GM19395 (cell line): ENCODE data around the gene LRRK1.
"Not testable (repeated sequence)": the region's sequence is repeated elsewhere in the genome, so short reads cannot be mapped to it uniquely, and the experiment has no call there.

Experiments
- ATAC-seq: cut with Tn5 transposase; IDR thresholded peaks from one replicate; pipeline ENCODE4 v1.9.1; 2021; ENCODE audit warnings: mild to moderate bottlenecking, moderate library complexity; ENCODE audit not compliant: unreplicated experiment

Gene LRRK1

GRCh38 chr15:101066501-101067408 is 147.6 kb downstream of the LRRK1 start:
- ATAC-seq: no peak

GRCh38 chr15:101067660-101068522 is 148.7 kb downstream of the LRRK1 start:
- no peak for ATAC-seq

GRCh38 chr15:101068523-101068960 is 149.4 kb downstream of the LRRK1 start:
- ATAC-seq: no peak

GRCh38 chr15:101068961-101069653 is 149.9 kb downstream of the LRRK1 start:
- no peak for ATAC-seq

DNA sequence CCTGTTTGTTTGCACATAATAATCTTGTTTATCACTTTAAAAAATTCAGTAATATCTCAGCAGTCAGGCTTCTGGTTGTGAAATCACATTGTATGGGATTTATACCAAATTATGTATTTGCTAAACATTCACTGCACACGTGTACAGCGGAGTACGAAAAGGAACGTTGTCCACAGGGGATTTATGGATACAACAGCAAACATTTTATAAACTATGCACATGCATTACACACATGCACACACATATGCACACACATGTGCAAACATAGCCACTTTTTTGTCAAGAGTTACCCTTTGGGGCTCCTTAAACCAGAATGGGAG is 150.5 kb downstream of the LRRK1 start:
- no peak for ATAC-seq

DNA sequence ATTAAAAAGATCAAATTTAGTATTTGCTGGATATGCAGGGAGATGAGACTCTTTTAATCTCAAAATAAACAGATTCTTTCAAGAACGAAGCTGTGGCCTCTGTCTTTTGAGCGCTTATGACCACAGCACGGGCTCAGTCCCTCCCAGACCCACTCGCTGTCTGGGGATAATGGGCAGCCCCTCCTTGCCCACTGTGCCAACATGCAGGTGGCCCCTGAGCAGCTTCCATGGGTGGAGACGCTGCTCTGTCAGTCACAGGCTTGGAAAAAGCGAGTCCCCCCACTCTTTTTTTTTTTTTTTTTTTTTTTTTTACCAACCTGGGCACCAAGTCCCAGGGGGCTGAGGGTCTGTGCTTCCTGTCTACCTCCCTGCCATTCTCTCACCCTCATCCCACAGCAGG is 150.9 kb downstream of the LRRK1 start:
- ATAC-seq: no peak

DNA sequence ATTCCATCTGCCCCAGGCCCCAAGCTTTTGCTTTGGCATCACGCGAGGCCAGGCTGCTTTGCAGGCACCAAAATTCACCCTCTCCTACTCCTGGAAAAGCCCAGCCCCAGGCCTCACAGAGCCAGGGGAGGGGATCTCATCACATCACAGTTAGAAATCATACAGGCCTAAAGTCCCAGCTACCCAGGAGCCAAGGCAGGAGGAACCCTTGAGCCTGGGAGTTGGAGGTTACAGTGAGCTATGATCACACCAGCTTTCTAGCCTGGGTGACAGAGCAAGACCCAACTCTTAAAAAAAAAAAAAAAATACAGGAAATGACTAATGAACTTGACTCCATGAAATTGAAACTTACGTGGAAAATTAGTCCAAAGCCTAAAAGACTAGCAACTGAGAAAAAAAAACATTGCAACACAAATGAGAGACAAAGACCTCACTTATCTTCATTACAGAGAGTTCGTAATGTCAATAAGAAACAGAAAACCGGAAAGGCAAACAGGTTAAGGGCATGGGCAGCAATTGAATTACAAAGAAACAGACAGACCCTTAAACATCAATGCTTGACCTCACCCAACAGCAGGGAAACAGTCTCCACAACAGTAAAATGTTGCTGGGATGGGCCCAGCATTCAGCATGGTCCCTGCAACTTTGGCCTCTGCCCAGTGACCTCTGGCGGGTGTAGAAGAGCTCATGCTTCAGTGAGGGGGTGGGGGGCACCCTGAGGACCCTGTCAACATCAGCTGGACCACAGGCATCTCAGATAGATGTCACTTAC is 151.5 kb downstream of the LRRK1 start:
- ATAC-seq: no peak

DNA sequence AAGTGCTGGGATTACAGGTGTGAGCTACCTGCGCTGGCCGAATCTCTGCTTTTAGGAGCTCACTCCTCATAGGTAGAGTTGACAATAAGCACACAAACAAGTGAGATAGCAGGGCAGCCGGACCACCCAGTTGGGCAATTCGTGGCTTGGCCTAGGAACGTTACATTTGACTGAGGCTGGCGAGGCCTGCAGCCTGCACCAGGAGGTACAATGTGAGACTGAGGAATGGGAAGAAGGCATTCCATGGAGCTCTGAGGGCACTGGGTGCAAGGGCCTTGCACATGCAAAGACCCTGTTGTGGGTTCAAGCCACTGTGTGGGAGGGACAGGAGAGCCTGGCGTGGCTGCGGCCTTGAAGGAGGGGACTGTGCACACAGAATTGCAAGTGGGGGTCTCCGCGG is 152.5 kb downstream of the LRRK1 start:
- ATAC-seq: no peak

GRCh38 chr15:101072235-101072634 is 153.1 kb downstream of the LRRK1 start:
- not testable (repeated sequence) for ATAC-seq

- not testable (repeated sequence) for ATAC-seq
Measured at GRCh38 chr15:101077806-101078668, 158.9 kb downstream of the LRRK1 start.

- no peak for ATAC-seq
Measured at GRCh38 chr15:101078669-101079323, 159.6 kb downstream of the LRRK1 start.

DNA sequence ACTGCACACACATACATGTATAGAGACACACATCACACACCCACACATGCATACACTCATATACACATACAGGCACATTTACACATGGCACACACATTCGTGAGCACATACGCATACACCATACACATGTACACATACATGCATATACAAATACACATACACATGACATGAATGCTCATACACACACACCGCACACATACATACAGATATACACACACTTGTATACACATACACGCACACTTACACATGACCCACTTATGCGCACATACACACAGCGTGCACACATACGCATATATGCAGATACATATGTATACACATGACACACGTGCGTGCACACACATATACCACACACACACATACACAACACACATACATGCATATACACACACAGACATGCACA is 162.7 kb downstream of the LRRK1 start:
- ATAC-seq: no peak

GRCh38 chr15:101083336-101084045 is 164.3 kb downstream of the LRRK1 start:
- no peak for ATAC-seq

- ATAC-seq: no peak
Measured at GRCh38 chr15:101084801-101085200, 165.6 kb downstream of the LRRK1 start.

DNA sequence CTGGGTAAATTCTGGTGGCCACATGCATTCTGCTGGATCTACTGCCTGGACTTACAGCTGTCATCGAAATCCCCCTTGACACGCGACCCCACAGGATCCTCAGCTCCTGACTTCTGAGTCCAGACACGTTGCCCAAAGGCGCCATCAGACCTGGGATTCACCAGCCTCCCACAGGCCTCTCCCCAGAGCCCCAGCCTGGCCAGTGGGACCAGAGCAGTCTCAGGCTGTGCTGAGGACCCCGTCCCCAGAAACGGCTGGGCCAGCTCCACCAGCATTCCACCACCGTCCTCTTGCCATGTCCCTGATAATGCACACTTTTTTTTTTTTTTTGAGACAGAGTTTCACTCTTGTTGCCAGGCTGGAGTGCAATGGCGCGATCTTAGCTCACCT is 166.1 kb downstream of the LRRK1 start:
- ATAC-seq: no peak

GRCh38 chr15:101086394-101087171 is 167.4 kb downstream of the LRRK1 start:
- ATAC-seq: no peak

- no peak for ATAC-seq
Measured at GRCh38 chr15:101087172-101087769, 168.1 kb downstream of the LRRK1 start.
